Stimulated activated CD4-positive, alpha-beta T cell treated with anti-CD3 and anti-CD28 coated beads, Interleukin-12 subunit alpha, Interleukin-12 subunit beta, amount 100 ng/mL, for 48 hours (primary cell): ENCODE measurements around the gene AGAP5.

Source experiments
- DNase-seq, 3 donors: peaks; one replicate each; pipeline ENCODE4 v3.0.0-alpha.2; 2020; ENCODE audit warnings: low read depth in 2 of 3, low spot score in 1 of 3

AGAP5 gene

DNA sequence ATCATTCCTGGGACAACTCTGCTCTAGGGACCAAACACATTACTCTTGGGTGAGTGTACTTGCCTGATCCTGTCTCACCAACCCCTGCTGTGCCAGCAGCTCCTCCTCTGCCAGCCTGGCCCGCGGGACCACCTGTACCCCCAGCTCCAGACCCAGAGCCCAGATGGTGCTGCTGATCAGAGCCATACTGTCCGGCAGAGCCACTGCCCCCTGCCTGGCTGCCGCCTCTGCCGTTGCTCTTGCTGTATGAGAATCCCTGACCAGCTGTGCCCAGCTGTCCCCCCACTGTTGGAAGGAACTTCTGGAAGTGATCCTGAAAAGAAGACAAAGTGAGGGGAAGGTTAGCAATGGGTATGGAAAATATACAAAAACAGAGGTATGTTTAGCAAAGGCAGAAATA lies 63.5 kb downstream of the AGAP5 start:
- no peak for DNase-seq

DNA sequence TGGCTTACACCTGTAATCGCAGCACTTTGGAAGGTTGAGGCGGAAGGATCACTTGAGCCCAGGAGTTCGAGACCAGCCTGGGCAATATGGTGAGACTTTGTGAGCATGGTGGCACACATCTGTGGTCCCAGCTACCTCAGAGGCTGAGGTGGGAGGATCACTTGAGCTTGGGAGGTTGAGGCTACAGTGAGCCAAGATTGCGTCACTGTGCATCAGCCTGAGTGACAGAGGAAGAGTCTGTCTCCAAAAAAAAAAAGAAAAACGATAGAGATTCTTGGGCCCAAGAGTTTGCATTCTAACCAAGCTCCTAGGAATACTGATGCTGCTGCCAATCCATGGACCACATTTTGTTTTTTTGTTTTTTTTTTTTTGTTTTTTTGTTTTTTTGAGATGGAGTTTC lies 68.7 kb downstream of the AGAP5 start:
- no peak for DNase-seq

DNA sequence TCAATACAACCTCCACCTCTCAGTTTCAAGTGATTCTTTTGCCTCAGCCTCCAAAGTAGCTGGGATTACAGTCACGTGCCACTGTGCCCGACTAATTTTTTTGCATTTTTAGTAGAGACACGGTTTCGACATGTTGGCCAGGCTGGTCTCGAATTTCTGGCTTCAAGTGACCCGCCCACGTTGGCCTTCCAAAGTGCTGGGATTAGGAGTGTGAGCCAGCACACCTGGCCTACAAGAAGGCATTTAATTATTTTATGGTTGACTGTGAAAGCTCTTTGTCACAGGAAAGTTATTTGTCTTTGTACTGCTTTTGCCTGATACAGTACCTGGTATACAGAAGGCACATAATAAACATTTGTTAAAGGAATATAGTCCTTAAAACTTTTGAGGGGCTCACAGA lies 69.5 kb downstream of the AGAP5 start:
- no peak for DNase-seq

DNA sequence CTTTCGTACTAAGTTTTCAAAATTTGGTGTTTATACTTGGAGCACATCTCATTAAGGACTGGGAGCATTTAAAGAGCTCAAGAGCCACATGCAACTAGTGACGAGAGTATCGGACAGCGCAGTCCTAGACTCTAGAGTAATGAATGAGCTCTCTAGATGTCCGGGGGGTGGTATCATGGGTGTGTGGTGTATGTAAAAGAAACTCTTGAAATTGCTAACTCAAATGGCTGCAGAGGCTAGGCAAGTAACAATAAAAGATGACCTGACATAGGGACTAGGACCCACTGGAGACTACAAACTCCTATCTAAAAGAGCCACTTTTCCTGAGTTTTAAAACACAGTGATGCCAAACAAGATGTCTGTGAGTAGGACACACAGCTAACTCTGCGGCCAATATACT lies 70.6 kb downstream of the AGAP5 start:
- no peak for DNase-seq

DNA sequence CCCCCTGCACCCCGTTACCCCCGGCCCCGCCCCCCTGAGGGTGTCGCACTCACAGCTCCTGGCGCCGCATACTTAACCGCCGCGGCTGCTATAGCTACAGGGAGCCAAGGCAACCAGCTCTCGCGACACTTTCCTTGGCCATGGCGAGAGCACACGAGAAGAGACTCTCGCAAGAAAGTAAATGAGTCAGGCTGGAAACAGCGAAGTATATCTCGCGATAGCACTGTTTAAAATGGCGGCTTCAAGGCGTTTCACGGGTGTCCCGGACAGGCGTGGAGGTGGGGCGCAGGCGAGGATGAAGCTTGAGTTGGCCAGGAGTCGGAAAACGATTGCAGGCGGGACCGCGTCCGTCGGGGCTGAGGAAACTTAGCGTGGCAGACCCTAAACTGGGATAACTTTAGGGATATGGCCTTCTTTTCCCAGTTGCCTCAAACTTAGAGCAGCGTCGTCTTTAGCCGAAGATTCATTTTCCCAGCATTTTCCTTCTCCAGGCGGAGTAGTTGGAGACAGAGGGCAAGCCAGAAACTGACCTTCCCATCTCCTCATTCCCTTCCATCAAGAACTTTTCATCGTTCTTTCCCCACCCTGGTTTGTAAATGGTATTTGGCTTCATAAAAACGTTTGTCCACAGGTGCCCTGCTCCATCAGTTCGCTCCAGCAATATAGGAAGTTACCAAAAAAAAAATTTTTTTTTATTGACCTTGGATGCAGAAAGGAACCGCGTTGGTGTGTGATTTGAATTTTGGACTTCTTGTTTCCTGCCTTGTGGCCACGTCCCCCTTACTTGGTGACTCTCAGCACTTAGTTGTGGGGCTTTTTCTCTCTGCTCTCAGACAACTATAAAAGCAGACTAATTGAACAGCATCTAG lies 71.8 kb downstream of the AGAP5 start:
- DNase-seq, result peak; percentile 85 to 89 (median 85)

DNA sequence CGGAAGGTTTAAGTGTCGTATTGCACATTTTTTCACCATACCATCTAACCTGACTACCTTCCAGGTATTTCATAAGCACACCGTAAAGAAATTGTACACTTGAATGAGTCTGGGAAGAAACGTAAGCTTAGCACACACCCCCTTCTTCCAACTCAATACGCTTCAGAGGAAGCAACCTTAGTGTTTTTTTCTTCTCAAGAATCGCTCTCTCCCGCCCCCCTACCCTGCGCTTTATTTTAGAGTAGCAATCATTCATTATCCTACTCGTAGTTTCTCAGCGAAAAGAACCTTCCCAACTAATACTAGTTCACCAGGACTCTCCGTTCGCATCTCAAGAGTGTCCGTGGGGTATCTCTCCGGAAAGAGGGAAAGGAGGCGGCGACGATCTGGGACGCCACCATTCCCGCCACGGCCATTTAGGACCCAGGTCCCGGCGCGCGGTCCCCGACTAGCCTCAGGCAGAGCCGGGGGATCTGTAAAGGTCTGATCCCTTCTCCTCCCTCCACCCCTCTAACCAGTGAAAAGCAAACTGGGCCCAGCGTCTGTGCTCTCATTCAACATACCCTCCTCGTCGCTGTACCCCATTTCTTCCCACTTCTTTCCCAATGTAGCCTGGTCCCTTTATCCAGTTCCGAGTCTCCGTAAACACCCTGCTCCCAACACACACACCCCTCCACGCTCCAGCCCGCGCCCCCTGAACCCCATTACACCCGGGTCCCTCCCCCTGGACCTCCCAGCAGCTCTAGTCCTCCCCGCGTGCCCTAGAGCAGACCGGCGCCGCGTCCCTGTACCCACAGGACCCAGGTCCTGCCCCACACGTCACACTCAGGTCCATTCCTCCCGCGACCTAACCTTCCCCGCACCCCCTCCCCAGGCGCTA lies 72.7 kb downstream of the AGAP5 start:
- DNase-seq, result no peak
